Esophagus squamous epithelium (tissue), 4 donors: ENCODE data around the gene NFIB.

Source experiments
- POLR2A ChIP-seq, 4 donors: fragments of 450-650 bp; IDR thresholded peaks; one replicate each; pipeline ENCODE4 v1.6.1; 2017; ENCODE audit warnings: antibody characterized with exemption in 4 of 4, mild to moderate bottlenecking in 4 of 4, moderate library complexity in 3 of 4
- TF ChIP-seq, protein P1 (sequence below), 6 experiments: fragments of 450-650 bp in 4 of 6; fragments of 200-600 bp in 2 of 6; sonication (generic) in 2 of 6; IDR thresholded peaks; one replicate each; pipeline ENCODE4 v1.5.1; 2016 to 2019; ENCODE audit warnings: antibody characterized with exemption in 6 of 6, mild to moderate bottlenecking in 4 of 6, moderate library complexity in 4 of 6

DNA sequence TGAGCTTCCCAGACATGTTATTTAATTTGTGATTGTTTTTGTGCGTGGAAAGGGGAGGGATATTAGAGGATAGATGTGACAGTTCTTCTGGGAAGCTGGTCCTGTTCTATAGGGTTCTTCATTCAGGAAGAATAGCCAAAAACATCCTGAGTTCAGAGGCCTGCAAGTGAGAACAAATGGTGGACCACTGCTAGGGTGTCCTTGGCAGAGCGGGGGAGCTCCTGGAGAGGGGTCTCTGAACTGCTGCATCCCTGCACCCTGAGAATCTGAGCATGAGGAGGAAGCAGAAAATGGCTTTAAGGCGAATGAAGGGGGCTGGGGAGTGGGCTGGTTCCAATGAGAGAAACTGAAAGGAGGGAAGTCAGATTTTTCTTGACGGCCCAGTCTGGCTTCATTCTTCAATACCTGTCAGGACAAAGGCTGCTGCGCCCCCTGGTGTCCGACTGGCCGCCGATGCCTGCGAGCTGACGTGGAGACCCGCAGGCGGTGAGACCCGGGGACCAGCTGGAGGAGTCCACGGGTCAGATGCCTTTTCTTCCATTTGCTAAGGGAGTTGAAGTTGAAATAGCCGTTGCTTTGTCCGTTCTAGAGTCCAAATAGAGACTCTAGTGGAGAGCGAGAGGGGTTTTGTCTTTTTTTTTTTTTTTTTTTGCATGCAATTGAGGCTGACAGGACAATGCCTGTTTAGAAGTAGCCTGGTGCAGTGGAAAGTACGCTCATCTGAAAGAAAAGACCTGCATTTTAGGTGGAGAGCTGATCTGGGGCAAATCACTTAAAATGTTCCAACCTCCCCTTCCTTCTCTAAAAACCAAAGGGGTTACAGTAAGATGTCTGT lies 39.5 kb upstream of the NFIB start:
- TF ChIP-seq, protein P1, sequence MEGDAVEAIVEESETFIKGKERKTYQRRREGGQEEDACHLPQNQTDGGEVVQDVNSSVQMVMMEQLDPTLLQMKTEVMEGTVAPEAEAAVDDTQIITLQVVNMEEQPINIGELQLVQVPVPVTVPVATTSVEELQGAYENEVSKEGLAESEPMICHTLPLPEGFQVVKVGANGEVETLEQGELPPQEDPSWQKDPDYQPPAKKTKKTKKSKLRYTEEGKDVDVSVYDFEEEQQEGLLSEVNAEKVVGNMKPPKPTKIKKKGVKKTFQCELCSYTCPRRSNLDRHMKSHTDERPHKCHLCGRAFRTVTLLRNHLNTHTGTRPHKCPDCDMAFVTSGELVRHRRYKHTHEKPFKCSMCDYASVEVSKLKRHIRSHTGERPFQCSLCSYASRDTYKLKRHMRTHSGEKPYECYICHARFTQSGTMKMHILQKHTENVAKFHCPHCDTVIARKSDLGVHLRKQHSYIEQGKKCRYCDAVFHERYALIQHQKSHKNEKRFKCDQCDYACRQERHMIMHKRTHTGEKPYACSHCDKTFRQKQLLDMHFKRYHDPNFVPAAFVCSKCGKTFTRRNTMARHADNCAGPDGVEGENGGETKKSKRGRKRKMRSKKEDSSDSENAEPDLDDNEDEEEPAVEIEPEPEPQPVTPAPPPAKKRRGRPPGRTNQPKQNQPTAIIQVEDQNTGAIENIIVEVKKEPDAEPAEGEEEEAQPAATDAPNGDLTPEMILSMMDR (IDR thresholded peaks at IDR 0.05) = peak; percentile 59 to 96 (median 88)
- no peak for TF ChIP-seq POLR2A (IDR thresholded peaks at IDR 0.05)
